HG03354 (cell line): Measurements from ENCODE around the gene FAM222B.

Experiments used
- ATAC-seq: cut with Tn5 transposase; IDR thresholded peaks from one replicate; pipeline ENCODE4 v1.9.1; 2021; ENCODE audit warnings: mild to moderate bottlenecking; ENCODE audit not compliant: unreplicated experiment, poor library complexity, severe bottlenecking

The FAM222B gene

GRCh38 chr17:28874750-28875149 lies 32.2 kb upstream of the FAM222B start:
- ATAC-seq = no peak

- ATAC-seq = no peak
Measured at GRCh38 chr17:28873839-28874238, 31.2 kb upstream of the FAM222B start.

- peak; percentile 90 for ATAC-seq
Measured at GRCh38 chr17:28871056-28871579, 28.5 kb upstream of the FAM222B start.

GRCh38 chr17:28867276-28867675 lies 24.7 kb upstream of the FAM222B start:
- ATAC-seq = no peak

- ATAC-seq = no peak
Measured at GRCh38 chr17:28865946-28866752, 23.6 kb upstream of the FAM222B start.

- no peak for ATAC-seq
Measured at GRCh38 chr17:28864991-28865849, 22.6 kb upstream of the FAM222B start.

- ATAC-seq = no peak
Measured at GRCh38 chr17:28863953-28864352, 21.4 kb upstream of the FAM222B start.

GRCh38 chr17:28862561-28862960 lies 20.0 kb upstream of the FAM222B start:
- ATAC-seq = no peak

GRCh38 chr17:28861393-28862203 lies 19.0 kb upstream of the FAM222B start:
- ATAC-seq = no peak

GRCh38 chr17:28860363-28860808 lies 17.8 kb upstream of the FAM222B start:
- ATAC-seq = no peak

GRCh38 chr17:28858801-28859355 lies 16.3 kb upstream of the FAM222B start:
- ATAC-seq = no peak

- no peak for ATAC-seq
Measured at GRCh38 chr17:28857905-28858800, 15.6 kb upstream of the FAM222B start.

- no peak for ATAC-seq
Measured at GRCh38 chr17:28856028-28856574, 13.5 kb upstream of the FAM222B start.

- no peak for ATAC-seq
Measured at GRCh38 chr17:28855336-28855679, 12.7 kb upstream of the FAM222B start.

GRCh38 chr17:28854457-28855335 lies 12.1 kb upstream of the FAM222B start, which contains the start of gene ERAL1:
Gene ERAL1 (plus strand): TSS chr17:28855016. CDS start chr17:28855035, 19 bp downstream.
- peak; percentile 96 for ATAC-seq

- no peak for ATAC-seq
Measured at GRCh38 chr17:28853295-28853694, 10.7 kb upstream of the FAM222B start.

- ATAC-seq = no peak
Measured at GRCh38 chr17:28849281-28849680, 6.7 kb upstream of the FAM222B start.
